Measurements from ENCODE around the gene CYBA. TPM values are rescaled to one million over a fixed set of nuclear protein-coding genes. Genes with fewer than 3 reads are reported as not detected.

CYBA gene
- total and polyA plus RNA-seq, 10 of the 15 experiments (the other 5 are each of a cell fraction or from before 2014, with no cell fraction given): 0.55 to 598 (median 258) TPM

DNA sequence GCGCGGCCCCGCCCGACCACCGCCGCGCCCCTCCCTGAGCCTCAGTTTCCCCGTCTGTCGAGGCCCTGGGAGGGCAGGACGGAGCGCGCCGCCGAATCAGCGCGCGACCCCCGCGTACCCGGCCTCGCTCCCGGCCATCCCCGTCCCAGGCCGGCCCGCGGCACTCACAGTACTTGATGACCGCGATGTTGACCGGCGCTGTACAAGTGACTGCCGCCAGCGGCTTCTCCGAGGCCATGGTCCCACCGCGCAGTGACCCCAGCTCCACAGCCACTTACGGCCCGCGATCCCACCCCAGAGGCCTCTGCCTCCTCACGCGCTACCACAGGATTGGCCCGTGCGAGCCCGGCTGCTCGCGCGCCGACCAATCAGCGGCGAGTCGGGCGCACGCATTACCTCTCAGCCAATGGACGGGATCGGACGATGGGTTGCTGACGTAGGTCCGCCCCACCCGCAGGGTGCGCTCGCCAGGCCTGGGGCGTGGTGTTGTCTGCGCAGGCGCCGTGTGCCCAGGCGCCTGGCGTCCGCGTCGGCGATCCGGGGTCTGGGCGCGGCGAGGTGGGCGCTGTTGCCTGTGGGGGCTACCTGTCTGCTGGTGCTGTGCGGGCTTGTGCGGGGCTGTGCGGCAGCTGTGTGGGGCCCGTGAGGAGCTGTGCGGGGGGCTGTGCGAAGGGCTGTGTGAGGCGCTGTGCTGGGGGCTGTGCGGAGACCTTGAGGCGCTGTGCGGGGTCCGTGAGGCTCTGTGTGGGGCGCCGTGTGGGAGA lies 12.2 kb upstream of the CYBA start, which contains the start of gene MVD (continued):
- TF ChIP-seq PAX8 (IDR thresholded peaks at IDR 0.05): no peak
- peak; percentile 37; the same call in 1 of the 2 replicates for TF ChIP-seq TCF3 (IDR thresholded peaks at IDR 0.05; ENCODE audit: borderline replicate concordance, insufficient read depth, low read depth, low read length)
- TF ChIP-seq KAT2A (conservative IDR thresholded peaks at IDR 0.05; ENCODE audit: control insufficient read depth, low read depth, low read length): no peak
- 0 out of 2 replicates have a peak, but pooled peaks have one; percentile 5 for TF ChIP-seq PAX5 (IDR thresholded peaks at IDR 0.05; ENCODE audit: borderline replicate concordance, low read depth, low read length)
- TF ChIP-seq ZNF217 (IDR thresholded peaks at IDR 0.05): 0 out of 2 replicates have a peak, but pooled peaks have one; percentile 43
- TF ChIP-seq NRF1 (conservative IDR thresholded peaks at IDR 0.05; ENCODE audit: low read depth, low read length): peak; percentile 50
- TF ChIP-seq, protein P1, sequence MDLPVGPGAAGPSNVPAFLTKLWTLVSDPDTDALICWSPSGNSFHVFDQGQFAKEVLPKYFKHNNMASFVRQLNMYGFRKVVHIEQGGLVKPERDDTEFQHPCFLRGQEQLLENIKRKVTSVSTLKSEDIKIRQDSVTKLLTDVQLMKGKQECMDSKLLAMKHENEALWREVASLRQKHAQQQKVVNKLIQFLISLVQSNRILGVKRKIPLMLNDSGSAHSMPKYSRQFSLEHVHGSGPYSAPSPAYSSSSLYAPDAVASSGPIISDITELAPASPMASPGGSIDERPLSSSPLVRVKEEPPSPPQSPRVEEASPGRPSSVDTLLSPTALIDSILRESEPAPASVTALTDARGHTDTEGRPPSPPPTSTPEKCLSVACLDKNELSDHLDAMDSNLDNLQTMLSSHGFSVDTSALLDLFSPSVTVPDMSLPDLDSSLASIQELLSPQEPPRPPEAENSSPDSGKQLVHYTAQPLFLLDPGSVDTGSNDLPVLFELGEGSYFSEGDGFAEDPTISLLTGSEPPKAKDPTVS (IDR thresholded peaks at IDR 0.05; ENCODE audit: low read depth, low read length): no peak
- TF ChIP-seq EP300 (IDR thresholded peaks at IDR 0.05; ENCODE audit: borderline replicate concordance in 1 of 2, control insufficient read depth in 1 of 2, low read depth in 2 of 2, low read length in 2 of 2): no peak
- no peak for TF ChIP-seq CHD4 (IDR thresholded peaks at IDR 0.05)
- peak; percentile 43; the same call in 1 of the 2 replicates for TF ChIP-seq CEBPZ (IDR thresholded peaks at IDR 0.05; ENCODE audit: low read depth, low read length)
- no peak for TF ChIP-seq CBX3 (IDR thresholded peaks at IDR 0.05; ENCODE audit: borderline replicate concordance, low read depth)
- TF ChIP-seq IKZF1 (conservative IDR thresholded peaks at IDR 0.05): peak; percentile 69; the same call in 1 of the 2 replicates
- TF ChIP-seq, protein P2, sequence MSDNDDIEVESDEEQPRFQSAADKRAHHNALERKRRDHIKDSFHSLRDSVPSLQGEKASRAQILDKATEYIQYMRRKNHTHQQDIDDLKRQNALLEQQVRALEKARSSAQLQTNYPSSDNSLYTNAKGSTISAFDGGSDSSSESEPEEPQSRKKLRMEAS (IDR thresholded peaks at IDR 0.05; ENCODE audit: low read depth, low read length): peak; percentile 37; the same call in 1 of the 2 replicates
- TF ChIP-seq NR2C2 (IDR thresholded peaks at IDR 0.05; ENCODE audit: borderline replicate concordance, control insufficient read depth, insufficient read length, low read depth): no peak
- TF ChIP-seq ASH2L (IDR thresholded peaks at IDR 0.05; ENCODE audit: borderline replicate concordance, low read depth): no peak
- no peak for TF ChIP-seq RBBP5 (conservative IDR thresholded peaks at IDR 0.05)
- TF ChIP-seq REST (IDR thresholded peaks at IDR 0.05; ENCODE audit: low read depth, low read length): no peak
- TF ChIP-seq CREM (IDR thresholded peaks at IDR 0.05; ENCODE audit: low read depth): peak; percentile 93

All from GM12878 (cell line).